Heart left ventricle (tissue), 13 donors: Measurements from ENCODE around the gene WIPF2.

Experiments used
- CTCF ChIP-seq, 12 donors: fragments of 200-600 bp; sonication (generic) in 4 of 12; IDR thresholded peaks; one replicate each; pipeline versions ENCODE4 v1.5.0 to v1.8.0; 2018 to 2022; ENCODE audit warnings: antibody characterized with exemption in 12 of 12, mild to moderate bottlenecking in 5 of 12
- POLR2A ChIP-seq, 2 donors: fragments of 450-650 bp; IDR thresholded peaks; one replicate each; pipeline ENCODE4 v1.6.1; 2017; ENCODE audit warnings: antibody characterized with exemption in 2 of 2, mild to moderate bottlenecking in 2 of 2, moderate library complexity in 2 of 2
- donor health status: ischemic (EF 13 %, LVEDD 7.1; RV severe dilation, severe dysfunction).
- donor health status: DM: no; HTN: yes; CAD: no.
- donor health status: DM: no; HTN: no; CAD: no.
- donor health status: ischemic (EF 25% LVEDD 6.9; RV normal size, moderate dysfunction).
- donor health status: ischemic (EF 25% LVEDD 5.7; RV mildly dilated, moderate dysfunction).
- donor health status: ischemic (EF 35%, LVEDD 5.7; RV mildly dilated, moderate dysfunction).
- donor health status: nonischemic (EF 11% LVEDD 7.7; RV severe dilation, severe dysfunction).
- donor health status: DM: yes; HTN: yes; CAD: no.
- donor health status: PGD.
- donor health status: ischemic (EF 29% LVEDD 5.4; RV normal size, mild dysfunction).
- donor health status: nonischemic (EF 23%, LVEDD 6.1; RV moderate dilation, normal function).

DNA sequence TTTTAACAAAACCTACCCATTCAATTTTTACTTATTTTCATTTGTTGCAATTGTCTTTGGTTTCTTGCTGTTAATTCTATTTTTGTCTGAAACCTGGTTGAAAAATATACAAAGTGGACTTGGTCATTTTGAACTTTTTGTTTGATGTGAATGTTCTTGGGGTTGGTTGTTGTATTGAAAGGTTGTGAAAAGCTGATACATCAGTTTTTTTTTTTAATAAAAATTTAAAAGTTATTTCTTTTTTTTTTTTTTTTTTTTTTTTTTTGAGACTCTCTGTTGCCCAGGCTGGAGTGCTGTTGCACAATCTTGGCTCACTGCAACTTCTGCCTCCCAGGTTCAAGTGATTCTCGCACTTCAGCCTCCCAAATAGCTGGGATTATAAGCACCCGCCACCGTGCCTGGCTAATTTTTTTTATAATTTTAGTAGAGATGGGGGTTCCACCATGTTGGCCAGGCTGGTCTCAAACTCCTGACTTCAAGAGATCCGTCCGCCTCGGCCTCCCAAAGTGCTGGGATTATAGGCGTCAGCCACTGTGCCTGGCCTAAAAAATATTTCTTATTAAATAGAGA is 28.9 kb downstream of the WIPF2 start:
- TF ChIP-seq CTCF (IDR thresholded peaks at IDR 0.05) (no peak), POLR2A (IDR thresholded peaks at IDR 0.05) (no peak)
